ENCODE results near the gene NUDT21.
A peak's percentile ranks its signal among the peaks of the same experiment; 100 is the strongest.
"Not testable (repeated sequence)": the region's sequence is repeated elsewhere in the genome, so short reads cannot be mapped to it uniquely, and the experiment has no call there.

NUDT21 gene

DNA sequence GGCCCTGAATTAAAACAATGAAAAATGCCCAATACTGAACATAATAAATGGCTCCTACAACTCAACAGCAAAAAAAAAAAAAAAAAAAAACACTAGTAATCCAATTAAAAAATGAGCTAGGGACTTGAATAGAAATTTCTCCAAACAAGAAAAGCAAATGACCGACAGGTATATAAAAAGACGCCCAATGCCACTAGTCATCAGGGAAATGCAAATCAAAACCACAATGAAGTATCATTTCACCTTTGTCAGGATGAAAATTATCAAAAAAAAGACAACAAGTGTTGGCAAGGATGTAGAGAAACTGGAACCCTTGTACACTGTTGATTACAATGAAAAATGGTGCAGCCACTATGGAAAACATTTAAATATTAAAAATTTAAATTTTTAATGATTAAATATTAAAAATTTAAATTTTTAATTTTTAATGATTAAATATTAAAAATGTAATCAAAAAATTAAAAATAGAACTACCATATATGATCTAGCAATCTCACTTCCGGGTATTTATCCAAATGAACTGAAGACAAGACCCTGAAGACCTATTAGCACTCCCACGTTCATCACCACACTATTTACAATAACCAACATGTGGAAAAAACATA lies 40.6 kb upstream of the NUDT21 start:
- no peak overlapping the region for H3K4me3 ChIP-seq (ENCODE audit: low read length)
- no peaks in the 10 kb centered on the region for H3K27me3 ChIP-seq (ENCODE audit: control insufficient read depth, low read length)
- no peaks in the 10 kb centered on the region for H4K20me1 ChIP-seq (ENCODE audit: control insufficient read depth, insufficient read depth, low read depth, low read length)
- H3K4me1 ChIP-seq (ENCODE audit: control insufficient read depth, low read length), result peaks cover 12% of the 10 kb centered on the region
- H3K79me2 ChIP-seq (ENCODE audit: control insufficient read depth, low read length), result no peaks in the 10 kb centered on the region
- H3K9me3 ChIP-seq (ENCODE audit: control insufficient read depth, insufficient read depth, low read length), result no peaks in the 10 kb centered on the region
- H3F3A ChIP-seq (ENCODE audit: control insufficient read depth, insufficient read depth), result no peaks in the 10 kb centered on the region
- H3K4me2 ChIP-seq (ENCODE audit: low read length), result peak overlapping the region; percentile 40
- TF ChIP-seq CTCF (IDR thresholded peaks at IDR 0.05; ENCODE audit: low read depth, low read length, poor library complexity, severe bottlenecking), result no peak
- no peak for TF ChIP-seq EZH2phosphoT487 (IDR thresholded peaks at IDR 0.05; ENCODE audit: borderline replicate concordance, low read length)
- H3K27ac ChIP-seq (ENCODE audit: low read depth, low read length), result no peak overlapping the region
- H3K36me3 ChIP-seq (ENCODE audit: control insufficient read depth, low read length), result peaks cover 1% of the 10 kb centered on the region; the same call in 1 of the 2 replicates
- H3K9me2 ChIP-seq (replicated peaks; ENCODE audit: control insufficient read depth, low read length), result no peaks in the 10 kb centered on the region

- not testable (repeated sequence) for H3K9me3 ChIP-seq (ENCODE audit: control insufficient read depth, insufficient read depth, low read length); H4K20me1 ChIP-seq (ENCODE audit: control insufficient read depth, insufficient read depth, low read depth, low read length); H3K4me2 ChIP-seq (ENCODE audit: low read length); H3K9me2 ChIP-seq (replicated peaks; ENCODE audit: control insufficient read depth, low read length); H3K4me3 ChIP-seq (ENCODE audit: low read length); H3F3A ChIP-seq (ENCODE audit: control insufficient read depth, insufficient read depth); H3K27me3 ChIP-seq (ENCODE audit: control insufficient read depth, low read length); H3K27ac ChIP-seq (ENCODE audit: low read depth, low read length); H3K79me2 ChIP-seq (ENCODE audit: control insufficient read depth, low read length); H3K36me3 ChIP-seq (ENCODE audit: control insufficient read depth, low read length)
- peaks cover 12% of the 10 kb centered on the region for H3K4me1 ChIP-seq (ENCODE audit: control insufficient read depth, low read length)
Observed at GRCh38 chr16:56488868-56489267, 37.7 kb upstream of the NUDT21 start.

GRCh38 chr16:56488035-56488434 lies 36.9 kb upstream of the NUDT21 start:
- Histone ChIP-seq H4K20me1 (ENCODE audit: control insufficient read depth, insufficient read depth, low read depth, low read length) (no peaks in the 10 kb centered on the region), H3K9me2 (replicated peaks; ENCODE audit: control insufficient read depth, low read length) (no peaks in the 10 kb centered on the region), H3K27me3 (ENCODE audit: control insufficient read depth, low read length) (no peaks in the 10 kb centered on the region), H3K36me3 (ENCODE audit: control insufficient read depth, low read length) (peaks cover 6% of the 10 kb centered on the region), H3K4me2 (ENCODE audit: low read length) (no peak overlapping the region), H3K4me1 (ENCODE audit: control insufficient read depth, low read length) (peaks cover 12% of the 10 kb centered on the region), H3F3A (ENCODE audit: control insufficient read depth, insufficient read depth) (no peaks in the 10 kb centered on the region), H3K9me3 (ENCODE audit: control insufficient read depth, insufficient read depth, low read length) (no peaks in the 10 kb centered on the region), H3K79me2 (ENCODE audit: control insufficient read depth, low read length) (no peaks in the 10 kb centered on the region), H3K4me3 (ENCODE audit: low read length) (no peak overlapping the region), H3K27ac (ENCODE audit: low read depth, low read length) (no peak overlapping the region)
- TF ChIP-seq CTCF (IDR thresholded peaks at IDR 0.05; ENCODE audit: low read depth, low read length, poor library complexity, severe bottlenecking), result no peak
- TF ChIP-seq EZH2phosphoT487 (IDR thresholded peaks at IDR 0.05; ENCODE audit: borderline replicate concordance, low read length), result no peak

DNA sequence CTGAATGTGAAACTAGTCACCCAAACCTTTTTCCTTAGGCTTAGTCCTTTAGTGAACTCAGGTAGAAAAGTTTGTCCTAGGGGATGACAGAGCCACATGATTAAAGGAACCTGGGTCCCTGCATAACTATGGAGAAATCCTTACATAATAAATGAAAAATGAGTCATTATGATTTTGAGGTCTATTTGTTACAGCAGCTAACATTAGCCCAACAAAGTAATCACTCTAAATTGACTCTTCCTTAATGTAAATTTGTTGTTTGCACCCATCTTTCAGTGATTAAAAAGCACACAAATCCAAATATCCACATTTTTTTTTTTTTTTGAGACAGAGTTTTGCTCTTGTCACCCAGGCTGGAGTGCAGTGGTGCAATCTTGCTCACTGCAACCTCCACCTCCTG lies 32.3 kb upstream of the NUDT21 start:
- Histone ChIP-seq H3K27me3 (ENCODE audit: control insufficient read depth, low read length) (no peaks in the 10 kb centered on the region), H3K4me3 (ENCODE audit: low read length) (no peak overlapping the region), H3K9me3 (ENCODE audit: control insufficient read depth, insufficient read depth, low read length) (no peaks in the 10 kb centered on the region), H3F3A (ENCODE audit: control insufficient read depth, insufficient read depth) (peaks cover 4% of the 10 kb centered on the region; the same call in 1 of the 2 replicates), H3K4me2 (ENCODE audit: low read length) (no peak overlapping the region), H3K9me2 (replicated peaks; ENCODE audit: control insufficient read depth, low read length) (no peaks in the 10 kb centered on the region), H3K4me1 (ENCODE audit: control insufficient read depth, low read length) (no peaks in the 10 kb centered on the region), H3K27ac (ENCODE audit: low read depth, low read length) (no peak overlapping the region), H3K79me2 (ENCODE audit: control insufficient read depth, low read length) (no peaks in the 10 kb centered on the region), H3K36me3 (ENCODE audit: control insufficient read depth, low read length) (peaks cover 22% of the 10 kb centered on the region), H4K20me1 (ENCODE audit: control insufficient read depth, insufficient read depth, low read depth, low read length) (no peaks in the 10 kb centered on the region)
- no peak for TF ChIP-seq CTCF (IDR thresholded peaks at IDR 0.05; ENCODE audit: low read depth, low read length, poor library complexity, severe bottlenecking)
- no peak for TF ChIP-seq EZH2phosphoT487 (IDR thresholded peaks at IDR 0.05; ENCODE audit: borderline replicate concordance, low read length)

Data from DOHH2 (cell line).